SW480 (cell line): ENCODE measurements around the gene PGF.

ENCODE experiments used
- DNase-seq: peaks from one replicate; pipeline ENCODE4 v3.0.0-alpha.2; 2016; ENCODE audit warnings: low spot score

Gene PGF

DNA sequence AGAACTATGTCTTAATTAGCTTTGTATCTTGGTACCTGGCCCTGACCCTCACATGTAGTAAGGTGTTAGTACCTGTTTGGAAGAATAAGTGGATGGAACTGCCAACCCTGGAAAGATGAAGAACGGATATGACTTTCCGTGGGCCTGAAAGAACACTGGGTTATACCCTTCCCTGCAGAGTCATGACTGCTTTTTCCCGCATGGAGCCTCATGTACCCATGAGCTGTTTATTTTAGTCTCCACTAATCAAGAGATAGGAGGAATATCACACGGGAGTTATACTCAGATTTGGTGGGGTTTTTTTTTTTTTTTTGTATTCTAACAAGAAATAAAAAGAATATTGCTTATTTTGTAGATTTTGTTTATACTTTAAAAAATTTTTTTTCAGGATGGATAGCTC is 57.8 kb downstream of the PGF start:
- DNase-seq, result no peak

DNA sequence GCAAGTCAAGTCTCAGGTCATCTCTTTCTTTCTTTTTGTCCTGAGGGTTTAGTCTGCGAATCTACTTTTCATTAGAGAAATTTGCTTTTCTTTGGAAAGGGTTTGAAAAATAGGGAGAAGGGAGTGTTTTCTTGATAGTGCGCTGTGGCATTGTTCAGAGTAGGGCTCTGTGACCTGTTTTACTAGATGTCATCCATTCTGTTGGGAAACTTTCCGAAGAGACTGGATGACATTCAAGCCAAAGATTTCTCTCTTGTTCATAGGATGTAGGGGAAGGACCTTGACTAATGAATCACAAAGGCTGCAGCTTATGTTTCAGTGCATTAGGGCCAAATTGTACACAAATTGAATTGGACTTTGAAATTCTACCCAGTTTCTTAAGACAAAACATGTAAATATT is 59.0 kb downstream of the PGF start:
- DNase-seq, result no peak

DNA sequence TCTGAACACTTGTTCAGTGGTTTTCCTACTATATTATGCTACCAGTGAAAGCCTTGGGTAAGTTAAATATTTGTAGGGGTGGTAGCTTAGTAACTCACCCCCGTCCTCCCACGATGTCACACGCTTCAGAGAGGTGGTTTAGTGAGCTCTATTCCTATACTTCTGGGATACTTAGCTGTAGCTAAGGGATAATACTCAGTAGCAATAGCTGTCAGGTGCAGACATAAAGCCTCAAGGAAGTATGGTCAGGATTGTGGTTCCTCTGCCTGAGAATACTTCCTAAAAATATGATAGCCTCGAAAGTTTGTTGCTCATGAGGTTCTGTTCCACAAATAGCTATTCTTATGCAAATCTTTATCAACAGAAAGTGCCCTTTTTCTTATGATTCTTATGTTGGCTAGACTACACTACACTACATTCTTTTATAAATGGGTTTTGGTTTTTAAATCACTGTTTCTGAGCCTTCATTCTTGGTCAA is 61.7 kb downstream of the PGF start:
- DNase-seq, result no peak

DNA sequence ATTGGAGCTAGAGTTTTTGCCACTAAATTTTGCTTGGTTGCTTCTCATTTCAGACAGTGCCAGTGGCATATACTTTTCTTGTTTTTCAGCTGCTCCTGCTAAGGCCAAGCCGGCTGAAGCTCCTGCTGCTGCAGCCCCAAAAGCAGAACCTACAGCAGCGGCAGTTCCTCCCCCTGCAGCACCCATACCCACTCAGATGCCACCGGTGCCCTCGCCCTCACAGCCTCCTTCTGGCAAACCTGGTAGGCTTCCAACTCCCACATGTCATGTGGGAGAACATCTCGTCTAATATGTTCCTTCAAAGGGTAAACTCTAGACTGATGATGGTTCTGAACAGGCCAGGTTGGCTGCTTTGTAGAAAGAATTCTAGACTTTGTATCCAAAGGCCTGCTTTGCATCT is 62.7 kb downstream of the PGF start:
- no peak for DNase-seq

DNA sequence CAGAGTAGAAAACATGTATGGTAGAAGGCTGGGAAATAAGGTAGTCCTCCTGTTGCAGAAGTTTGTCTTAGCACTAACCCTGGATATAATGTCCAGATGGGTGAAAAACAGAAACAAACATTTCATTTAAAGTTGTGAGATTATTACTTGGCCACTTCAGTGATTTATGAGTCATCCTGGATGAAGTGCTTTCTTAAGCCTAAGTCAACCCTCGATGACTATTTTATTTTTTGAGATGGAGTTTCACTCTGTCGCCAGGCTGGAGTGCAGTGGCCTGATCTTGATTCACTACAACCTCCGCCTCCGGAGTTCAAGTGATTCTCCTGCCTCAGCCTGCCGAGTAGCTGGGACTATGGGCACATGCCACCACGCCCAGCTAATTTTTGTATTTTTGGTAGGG is 63.5 kb downstream of the PGF start:
- DNase-seq, result no peak
